GM23338 (cell line): ENCODE data around the gene TULP3. TPM values are rescaled to one million over a fixed set of nuclear protein-coding genes. Genes with fewer than 3 reads are reported as not detected.

Experiments used
- ATAC-seq: fragments of 200-7000 bp; cut with Tn5 transposase; 3 replicates; pipeline ENCODE4 v1.9.1; 2020
- DNase-seq: peaks from one replicate; pipeline ENCODE4 v3.0.0-alpha.2; 2015; ENCODE audit warnings: low spot score
- H2AFZ ChIP-seq: fragments of 200-600 bp; sonication (generic); 2 replicates; pipeline ENCODE4 v1.8.0; 2016; ENCODE audit warnings: antibody characterized with exemption, mild to moderate bottlenecking, moderate library complexity
- H3F3A ChIP-seq: fragments of 200-600 bp; sonication (generic); replicated peaks from 2 replicates; pipeline ENCODE4 v1.8.0; 2017; ENCODE audit warnings: antibody characterized with exemption, mixed run types, low read depth
- H3K27ac ChIP-seq: fragments of 200-600 bp; sonication (generic); 2 replicates; pipeline ENCODE4 v1.6.1; 2016; ENCODE audit warnings: low read depth
- H3K27me3 ChIP-seq: fragments of 200-600 bp; sonication (generic); 2 replicates; pipeline ENCODE4 v1.8.0; 2016; ENCODE audit warnings: mild to moderate bottlenecking, mixed run types, moderate library complexity; ENCODE audit not compliant: insufficient read depth
- H3K36me3 ChIP-seq: fragments of 200-600 bp; sonication (generic); 2 replicates; pipeline ENCODE4 v1.8.0; 2016; ENCODE audit warnings: mild to moderate bottlenecking; ENCODE audit not compliant: insufficient read depth
- H3K4me1 ChIP-seq: fragments of 200-600 bp; sonication (generic); 2 replicates; pipeline ENCODE4 v1.8.0; 2016; ENCODE audit warnings: mild to moderate bottlenecking, moderate library complexity; ENCODE audit not compliant: insufficient read depth
- H3K4me2 ChIP-seq: fragments of 200-600 bp; sonication (generic); 2 replicates; pipeline ENCODE4 v1.7.1; 2017; ENCODE audit warnings: mixed run types
- H3K4me3 ChIP-seq: fragments of 200-600 bp; sonication (generic); 2 replicates; pipeline ENCODE4 v1.6.1; 2016; ENCODE audit warnings: mixed run types
- H3K79me2 ChIP-seq: fragments of 200-600 bp; sonication (generic); replicated peaks from 2 replicates; pipeline ENCODE4 v1.8.0; 2017; ENCODE audit warnings: mild to moderate bottlenecking; ENCODE audit not compliant: insufficient read depth
- H3K9me2 ChIP-seq: fragments of 200-600 bp; sonication (generic); 2 replicates; pipeline ENCODE4 v1.8.0; 2017; ENCODE audit not compliant: insufficient read depth
- H4K20me1 ChIP-seq: fragments of 200-600 bp; sonication (generic); replicated peaks from 2 replicates; pipeline ENCODE4 v1.8.0; 2017; ENCODE audit warnings: mild to moderate bottlenecking; ENCODE audit not compliant: insufficient read depth
- H3K27ac Mint-ChIP-seq: 2 replicates; pipeline ENCODE4 v1.8.0; 2020; ENCODE audit warnings: inconsistent platforms, mild to moderate bottlenecking, moderate library complexity, mixed read lengths
- H3K27me3 Mint-ChIP-seq: 3 replicates; pipeline ENCODE4 v1.8.0; 2022; ENCODE audit warnings: low read depth, mild to moderate bottlenecking, moderate library complexity, mixed read lengths, inconsistent platforms; ENCODE audit not compliant: insufficient read depth, poor library complexity
- H3K36me3 Mint-ChIP-seq: 3 replicates; pipeline ENCODE4 v1.8.0; 2021; ENCODE audit warnings: low read depth, mild to moderate bottlenecking, inconsistent platforms, moderate library complexity, mixed read lengths
- H3K4me1 Mint-ChIP-seq: 3 replicates; pipeline ENCODE4 v1.8.0; 2020; ENCODE audit warnings: mild to moderate bottlenecking, inconsistent platforms, mixed read lengths
- H3K4me3 Mint-ChIP-seq: 3 replicates; pipeline ENCODE4 v1.8.0; 2021; ENCODE audit warnings: moderate library complexity, mild to moderate bottlenecking, inconsistent platforms, mixed read lengths
- H3K9me3 Mint-ChIP-seq: 3 replicates; pipeline ENCODE4 v1.8.0; 2020; ENCODE audit warnings: moderate library complexity, mild to moderate bottlenecking, inconsistent platforms, mixed read lengths
- CREB1 ChIP-seq: fragments of 250-450 bp; sonication (Bioruptor Pico); IDR thresholded peaks from 2 replicates; pipeline ENCODE4 v1.5.0; 2020; ENCODE audit warnings: low read depth, mild to moderate bottlenecking, moderate library complexity
- EZH2phosphoT487 ChIP-seq: fragments of 200-600 bp; sonication (generic); IDR thresholded peaks from one replicate; pipeline ENCODE4 v1.8.1; 2018; ENCODE audit warnings: antibody characterized with exemption; ENCODE audit not compliant: unreplicated experiment
- NANOG ChIP-seq: IDR thresholded peaks from 2 replicates; pipeline ENCODE4 v1.6.1; 2016; ENCODE audit warnings: antibody characterized with exemption, borderline replicate concordance
- ZNF114 ChIP-seq: fragments of 250-450 bp; sonication (Bioruptor Pico); IDR thresholded peaks from 2 replicates; pipeline ENCODE4 v1.5.0; 2020; ENCODE audit warnings: mild to moderate bottlenecking, moderate library complexity
- ZNF331 ChIP-seq: fragments of 250-450 bp; sonication (Bioruptor Pico); IDR thresholded peaks from 2 replicates; pipeline ENCODE4 v1.5.0; 2020; ENCODE audit warnings: low read depth, mild to moderate bottlenecking, moderate library complexity
- polyA plus RNA-seq: library from polyadenylated mRNA; unstranded; fragments of >200 nt; fragmentation: Nextera tagmentation; extraction: Ambion mirVana; gene quantifications from 2 replicates; pipeline ENCODE4 v1.2.1, GENCODE V29; 2016
- total RNA-seq: library from RNA; depleted of rRNA; stranded (reverse); fragments of >200 nt; shearing (Covaris generic); gene quantifications from 2 replicates; pipeline ENCODE4 v1.2.3, GENCODE V29; 2014
- TF ChIP-seq, protein P1 (sequence below): fragments of 250-450 bp; sonication (Bioruptor Pico); IDR thresholded peaks from 2 replicates; pipeline ENCODE4 v1.5.0; 2020; ENCODE audit warnings: mild to moderate bottlenecking, moderate library complexity
- TF ChIP-seq, protein P2 (sequence below), 2 experiments: fragments of 200-600 bp in 1 of 2; sonication (generic) in 1 of 2; conservative IDR thresholded peaks; 2 replicates each; pipeline versions ENCODE4 v1.5.1 to v1.6.1; 2016 to 2017; ENCODE audit warnings: antibody characterized with exemption in 2 of 2, low read depth in 2 of 2, mild to moderate bottlenecking in 2 of 2, moderate library complexity in 1 of 2
- TF ChIP-seq, protein P3 (sequence below): IDR thresholded peaks from one replicate; pipeline ENCODE4 v1.6.1; 2018; ENCODE audit warnings: antibody characterized with exemption; ENCODE audit not compliant: unreplicated experiment
- TF ChIP-seq, protein P4 (sequence below): IDR thresholded peaks from 2 replicates; pipeline ENCODE4 v1.6.1; 2016; ENCODE audit warnings: antibody characterized with exemption

The TULP3 gene
- total and polyA plus RNA-seq, 2 experiments from 2014 or later: 15.1 to 18.8 TPM

DNA sequence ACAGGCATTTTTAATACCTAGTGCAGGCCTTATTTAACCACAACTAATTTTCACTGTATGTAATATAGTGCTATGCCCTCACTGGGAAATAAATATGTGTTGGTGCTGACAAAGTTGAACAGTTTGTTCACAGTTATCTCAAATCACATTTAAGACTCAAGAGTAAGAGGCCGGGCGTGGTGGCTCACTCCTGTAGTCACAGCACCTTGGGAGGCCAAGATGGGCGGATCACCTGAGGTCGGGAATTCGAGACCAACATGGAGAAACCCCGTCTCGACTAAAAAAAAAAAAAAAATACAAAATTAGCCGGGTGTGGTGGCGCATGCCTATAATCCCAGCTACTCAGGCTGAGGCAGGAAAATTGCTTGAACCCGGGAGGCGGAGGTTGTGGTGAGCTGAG lies 45.6 kb downstream of the TULP3 start (continued):
- TF ChIP-seq, protein P1, sequence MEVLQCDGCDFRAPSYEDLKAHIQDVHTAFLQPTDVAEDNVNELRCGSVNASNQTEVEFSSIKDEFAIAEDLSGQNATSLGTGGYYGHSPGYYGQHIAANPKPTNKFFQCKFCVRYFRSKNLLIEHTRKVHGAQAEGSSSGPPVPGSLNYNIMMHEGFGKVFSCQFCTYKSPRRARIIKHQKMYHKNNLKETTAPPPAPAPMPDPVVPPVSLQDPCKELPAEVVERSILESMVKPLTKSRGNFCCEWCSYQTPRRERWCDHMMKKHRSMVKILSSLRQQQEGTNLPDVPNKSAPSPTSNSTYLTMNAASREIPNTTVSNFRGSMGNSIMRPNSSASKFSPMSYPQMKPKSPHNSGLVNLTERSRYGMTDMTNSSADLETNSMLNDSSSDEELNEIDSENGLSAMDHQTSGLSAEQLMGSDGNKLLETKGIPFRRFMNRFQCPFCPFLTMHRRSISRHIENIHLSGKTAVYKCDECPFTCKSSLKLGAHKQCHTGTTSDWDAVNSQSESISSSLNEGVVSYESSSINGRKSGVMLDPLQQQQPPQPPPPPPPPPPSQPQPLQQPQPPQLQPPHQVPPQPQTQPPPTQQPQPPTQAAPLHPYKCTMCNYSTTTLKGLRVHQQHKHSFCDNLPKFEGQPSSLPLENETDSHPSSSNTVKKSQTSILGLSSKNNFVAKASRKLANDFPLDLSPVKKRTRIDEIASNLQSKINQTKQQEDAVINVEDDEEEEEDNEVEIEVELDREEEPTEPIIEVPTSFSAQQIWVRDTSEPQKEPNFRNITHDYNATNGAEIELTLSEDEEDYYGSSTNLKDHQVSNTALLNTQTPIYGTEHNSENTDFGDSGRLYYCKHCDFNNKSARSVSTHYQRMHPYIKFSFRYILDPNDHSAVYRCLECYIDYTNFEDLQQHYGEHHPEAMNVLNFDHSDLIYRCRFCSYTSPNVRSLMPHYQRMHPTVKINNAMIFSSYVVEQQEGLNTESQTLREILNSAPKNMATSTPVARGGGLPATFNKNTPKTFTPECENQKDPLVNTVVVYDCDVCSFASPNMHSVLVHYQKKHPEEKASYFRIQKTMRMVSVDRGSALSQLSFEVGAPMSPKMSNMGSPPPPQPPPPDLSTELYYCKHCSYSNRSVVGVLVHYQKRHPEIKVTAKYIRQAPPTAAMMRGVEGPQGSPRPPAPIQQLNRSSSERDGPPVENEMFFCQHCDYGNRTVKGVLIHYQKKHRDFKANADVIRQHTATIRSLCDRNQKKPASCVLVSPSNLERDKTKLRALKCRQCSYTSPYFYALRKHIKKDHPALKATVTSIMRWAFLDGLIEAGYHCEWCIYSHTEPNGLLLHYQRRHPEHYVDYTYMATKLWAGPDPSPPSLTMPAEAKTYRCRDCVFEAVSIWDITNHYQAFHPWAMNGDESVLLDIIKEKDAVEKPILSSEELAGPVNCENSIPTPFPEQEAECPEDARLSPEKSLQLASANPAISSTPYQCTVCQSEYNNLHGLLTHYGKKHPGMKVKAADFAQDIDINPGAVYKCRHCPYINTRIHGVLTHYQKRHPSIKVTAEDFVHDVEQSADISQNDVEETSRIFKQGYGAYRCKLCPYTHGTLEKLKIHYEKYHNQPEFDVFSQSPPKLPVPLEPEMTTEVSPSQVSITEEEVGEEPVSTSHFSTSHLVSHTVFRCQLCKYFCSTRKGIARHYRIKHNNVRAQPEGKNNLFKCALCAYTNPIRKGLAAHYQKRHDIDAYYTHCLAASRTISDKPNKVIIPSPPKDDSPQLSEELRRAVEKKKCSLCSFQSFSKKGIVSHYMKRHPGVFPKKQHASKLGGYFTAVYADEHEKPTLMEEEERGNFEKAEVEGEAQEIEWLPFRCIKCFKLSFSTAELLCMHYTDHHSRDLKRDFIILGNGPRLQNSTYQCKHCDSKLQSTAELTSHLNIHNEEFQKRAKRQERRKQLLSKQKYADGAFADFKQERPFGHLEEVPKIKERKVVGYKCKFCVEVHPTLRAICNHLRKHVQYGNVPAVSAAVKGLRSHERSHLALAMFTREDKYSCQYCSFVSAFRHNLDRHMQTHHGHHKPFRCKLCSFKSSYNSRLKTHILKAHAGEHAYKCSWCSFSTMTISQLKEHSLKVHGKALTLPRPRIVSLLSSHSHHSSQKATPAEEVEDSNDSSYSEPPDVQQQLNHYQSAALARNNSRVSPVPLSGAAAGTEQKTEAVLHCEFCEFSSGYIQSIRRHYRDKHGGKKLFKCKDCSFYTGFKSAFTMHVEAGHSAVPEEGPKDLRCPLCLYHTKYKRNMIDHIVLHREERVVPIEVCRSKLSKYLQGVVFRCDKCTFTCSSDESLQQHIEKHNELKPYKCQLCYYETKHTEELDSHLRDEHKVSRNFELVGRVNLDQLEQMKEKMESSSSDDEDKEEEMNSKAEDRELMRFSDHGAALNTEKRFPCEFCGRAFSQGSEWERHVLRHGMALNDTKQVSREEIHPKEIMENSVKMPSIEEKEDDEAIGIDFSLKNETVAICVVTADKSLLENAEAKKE (CRISPR knock-in tag): no peak
- TF ChIP-seq ZNF114 (CRISPR knock-in tag) (no peak), NANOG (no peak), CREB1 (CRISPR knock-in tag) (no peak)
- TF ChIP-seq, protein P2, sequence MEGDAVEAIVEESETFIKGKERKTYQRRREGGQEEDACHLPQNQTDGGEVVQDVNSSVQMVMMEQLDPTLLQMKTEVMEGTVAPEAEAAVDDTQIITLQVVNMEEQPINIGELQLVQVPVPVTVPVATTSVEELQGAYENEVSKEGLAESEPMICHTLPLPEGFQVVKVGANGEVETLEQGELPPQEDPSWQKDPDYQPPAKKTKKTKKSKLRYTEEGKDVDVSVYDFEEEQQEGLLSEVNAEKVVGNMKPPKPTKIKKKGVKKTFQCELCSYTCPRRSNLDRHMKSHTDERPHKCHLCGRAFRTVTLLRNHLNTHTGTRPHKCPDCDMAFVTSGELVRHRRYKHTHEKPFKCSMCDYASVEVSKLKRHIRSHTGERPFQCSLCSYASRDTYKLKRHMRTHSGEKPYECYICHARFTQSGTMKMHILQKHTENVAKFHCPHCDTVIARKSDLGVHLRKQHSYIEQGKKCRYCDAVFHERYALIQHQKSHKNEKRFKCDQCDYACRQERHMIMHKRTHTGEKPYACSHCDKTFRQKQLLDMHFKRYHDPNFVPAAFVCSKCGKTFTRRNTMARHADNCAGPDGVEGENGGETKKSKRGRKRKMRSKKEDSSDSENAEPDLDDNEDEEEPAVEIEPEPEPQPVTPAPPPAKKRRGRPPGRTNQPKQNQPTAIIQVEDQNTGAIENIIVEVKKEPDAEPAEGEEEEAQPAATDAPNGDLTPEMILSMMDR (conservative IDR thresholded peaks at IDR 0.05; ENCODE audit: low read depth in 2 of 2): no peak

DNA sequence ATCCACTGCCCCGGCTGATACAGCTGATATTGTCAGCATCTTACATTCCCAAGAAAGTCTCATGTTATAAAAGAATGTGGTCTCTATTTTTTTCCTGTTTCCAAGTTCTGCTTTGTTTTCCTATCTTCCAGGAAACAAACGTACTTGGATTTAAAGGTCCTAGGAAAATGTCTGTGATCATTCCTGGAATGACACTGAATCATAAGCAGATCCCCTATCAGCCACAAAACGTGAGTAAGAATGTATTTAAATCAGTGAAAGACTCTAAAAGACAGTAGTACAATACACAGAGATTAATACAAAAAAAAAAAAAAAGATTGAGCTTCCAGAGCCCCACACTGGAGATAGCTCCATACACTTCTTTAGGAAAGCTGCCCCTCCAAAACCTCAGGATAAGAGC lies 46.8 kb downstream of the TULP3 start:
- Histone ChIP-seq H3K27ac (peak overlapping the region; percentile 60; the same call in 1 of the 2 replicates), H2AFZ (no peak overlapping the region), H4K20me1 (no peaks in the 10 kb centered on the region), H3K4me2 (no peak overlapping the region), H3K27me3 (no peaks in the 10 kb centered on the region), H3K36me3 (0 out of 2 replicates have a peak, but pooled peaks cover under 1% of the 10 kb centered on the region), H3K4me3 (no peak overlapping the region), H3K4me1 (no peaks in the 10 kb centered on the region), H3K9me2 (no peaks in the 10 kb centered on the region), H3F3A (no peaks in the 10 kb centered on the region), H3K79me2 (no peaks in the 10 kb centered on the region)
- H3K27ac Mint-ChIP-seq: no peak overlapping the region
- H3K4me3 Mint-ChIP-seq: no peak overlapping the region
- H3K36me3 Mint-ChIP-seq: peaks cover 10% of the 10 kb centered on the region; the same call in 2 of the 3 replicates
- DNase-seq: no peak
- no peaks in the 10 kb centered on the region for H3K27me3 Mint-ChIP-seq
- ATAC-seq: no peak
- H3K9me3 Mint-ChIP-seq: no peaks in the 10 kb centered on the region
- H3K4me1 Mint-ChIP-seq: no peaks in the 10 kb centered on the region
- TF ChIP-seq, protein P2 (conservative IDR thresholded peaks at IDR 0.05; ENCODE audit: low read depth in 2 of 2): no peak
- TF ChIP-seq, protein P3, sequence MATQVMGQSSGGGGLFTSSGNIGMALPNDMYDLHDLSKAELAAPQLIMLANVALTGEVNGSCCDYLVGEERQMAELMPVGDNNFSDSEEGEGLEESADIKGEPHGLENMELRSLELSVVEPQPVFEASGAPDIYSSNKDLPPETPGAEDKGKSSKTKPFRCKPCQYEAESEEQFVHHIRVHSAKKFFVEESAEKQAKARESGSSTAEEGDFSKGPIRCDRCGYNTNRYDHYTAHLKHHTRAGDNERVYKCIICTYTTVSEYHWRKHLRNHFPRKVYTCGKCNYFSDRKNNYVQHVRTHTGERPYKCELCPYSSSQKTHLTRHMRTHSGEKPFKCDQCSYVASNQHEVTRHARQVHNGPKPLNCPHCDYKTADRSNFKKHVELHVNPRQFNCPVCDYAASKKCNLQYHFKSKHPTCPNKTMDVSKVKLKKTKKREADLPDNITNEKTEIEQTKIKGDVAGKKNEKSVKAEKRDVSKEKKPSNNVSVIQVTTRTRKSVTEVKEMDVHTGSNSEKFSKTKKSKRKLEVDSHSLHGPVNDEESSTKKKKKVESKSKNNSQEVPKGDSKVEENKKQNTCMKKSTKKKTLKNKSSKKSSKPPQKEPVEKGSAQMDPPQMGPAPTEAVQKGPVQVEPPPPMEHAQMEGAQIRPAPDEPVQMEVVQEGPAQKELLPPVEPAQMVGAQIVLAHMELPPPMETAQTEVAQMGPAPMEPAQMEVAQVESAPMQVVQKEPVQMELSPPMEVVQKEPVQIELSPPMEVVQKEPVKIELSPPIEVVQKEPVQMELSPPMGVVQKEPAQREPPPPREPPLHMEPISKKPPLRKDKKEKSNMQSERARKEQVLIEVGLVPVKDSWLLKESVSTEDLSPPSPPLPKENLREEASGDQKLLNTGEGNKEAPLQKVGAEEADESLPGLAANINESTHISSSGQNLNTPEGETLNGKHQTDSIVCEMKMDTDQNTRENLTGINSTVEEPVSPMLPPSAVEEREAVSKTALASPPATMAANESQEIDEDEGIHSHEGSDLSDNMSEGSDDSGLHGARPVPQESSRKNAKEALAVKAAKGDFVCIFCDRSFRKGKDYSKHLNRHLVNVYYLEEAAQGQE: no peak
- TF ChIP-seq NANOG (no peak), ZNF331 (CRISPR knock-in tag) (no peak), EZH2phosphoT487 (no peak)
- TF ChIP-seq, protein P4, sequence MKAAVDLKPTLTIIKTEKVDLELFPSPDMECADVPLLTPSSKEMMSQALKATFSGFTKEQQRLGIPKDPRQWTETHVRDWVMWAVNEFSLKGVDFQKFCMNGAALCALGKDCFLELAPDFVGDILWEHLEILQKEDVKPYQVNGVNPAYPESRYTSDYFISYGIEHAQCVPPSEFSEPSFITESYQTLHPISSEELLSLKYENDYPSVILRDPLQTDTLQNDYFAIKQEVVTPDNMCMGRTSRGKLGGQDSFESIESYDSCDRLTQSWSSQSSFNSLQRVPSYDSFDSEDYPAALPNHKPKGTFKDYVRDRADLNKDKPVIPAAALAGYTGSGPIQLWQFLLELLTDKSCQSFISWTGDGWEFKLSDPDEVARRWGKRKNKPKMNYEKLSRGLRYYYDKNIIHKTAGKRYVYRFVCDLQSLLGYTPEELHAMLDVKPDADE: no peak
